GM19035 (cell line): ENCODE measurements around the gene CLSTN1.
"Not testable (repeated sequence)": the region's sequence is repeated elsewhere in the genome, so short reads cannot be mapped to it uniquely, and the experiment has no call there.

Source experiments
- ATAC-seq: cut with Tn5 transposase; IDR thresholded peaks from one replicate; pipeline ENCODE4 v1.9.1; 2021; ENCODE audit not compliant: unreplicated experiment

The CLSTN1 gene

DNA sequence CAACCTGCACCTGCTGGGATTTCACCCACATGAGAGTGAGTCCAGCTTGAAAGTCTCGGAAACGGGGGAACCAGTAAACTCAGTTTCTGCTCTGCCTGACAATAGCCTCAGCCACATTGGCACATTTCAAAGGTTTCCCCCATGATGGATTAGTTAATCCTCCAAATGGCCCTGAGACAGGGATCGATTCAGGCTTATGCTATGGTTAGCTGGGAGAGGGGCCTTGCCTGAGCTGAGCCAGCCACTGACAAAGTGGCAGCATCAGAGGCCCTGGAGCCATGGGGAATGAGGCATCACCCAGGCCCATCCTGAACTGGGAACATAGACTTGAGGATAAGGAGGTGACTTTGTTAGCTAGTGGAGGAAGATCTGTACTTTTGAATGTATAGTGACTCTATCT is 2.9 kb upstream of the CLSTN1 start:
- no peak for ATAC-seq

DNA sequence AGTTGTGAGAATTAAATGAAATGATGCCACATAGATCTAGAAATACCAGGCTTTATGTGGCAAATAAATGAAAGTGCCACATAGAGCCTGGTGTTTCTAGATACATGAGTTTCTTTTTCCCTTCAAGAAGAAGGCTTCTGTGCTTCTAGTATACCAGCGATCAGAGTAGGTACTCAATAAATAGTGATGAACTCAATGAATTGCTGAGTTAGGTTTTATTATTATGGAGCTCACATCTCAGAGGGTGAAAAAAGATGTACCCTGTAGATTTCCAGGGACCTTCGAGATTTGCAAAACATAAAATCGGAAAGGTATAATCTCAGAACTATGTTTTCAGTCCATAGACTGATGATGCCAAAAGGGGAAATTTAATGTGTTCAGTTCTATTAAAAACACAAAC is 2.3 kb upstream of the CLSTN1 start:
- no peak for ATAC-seq

DNA sequence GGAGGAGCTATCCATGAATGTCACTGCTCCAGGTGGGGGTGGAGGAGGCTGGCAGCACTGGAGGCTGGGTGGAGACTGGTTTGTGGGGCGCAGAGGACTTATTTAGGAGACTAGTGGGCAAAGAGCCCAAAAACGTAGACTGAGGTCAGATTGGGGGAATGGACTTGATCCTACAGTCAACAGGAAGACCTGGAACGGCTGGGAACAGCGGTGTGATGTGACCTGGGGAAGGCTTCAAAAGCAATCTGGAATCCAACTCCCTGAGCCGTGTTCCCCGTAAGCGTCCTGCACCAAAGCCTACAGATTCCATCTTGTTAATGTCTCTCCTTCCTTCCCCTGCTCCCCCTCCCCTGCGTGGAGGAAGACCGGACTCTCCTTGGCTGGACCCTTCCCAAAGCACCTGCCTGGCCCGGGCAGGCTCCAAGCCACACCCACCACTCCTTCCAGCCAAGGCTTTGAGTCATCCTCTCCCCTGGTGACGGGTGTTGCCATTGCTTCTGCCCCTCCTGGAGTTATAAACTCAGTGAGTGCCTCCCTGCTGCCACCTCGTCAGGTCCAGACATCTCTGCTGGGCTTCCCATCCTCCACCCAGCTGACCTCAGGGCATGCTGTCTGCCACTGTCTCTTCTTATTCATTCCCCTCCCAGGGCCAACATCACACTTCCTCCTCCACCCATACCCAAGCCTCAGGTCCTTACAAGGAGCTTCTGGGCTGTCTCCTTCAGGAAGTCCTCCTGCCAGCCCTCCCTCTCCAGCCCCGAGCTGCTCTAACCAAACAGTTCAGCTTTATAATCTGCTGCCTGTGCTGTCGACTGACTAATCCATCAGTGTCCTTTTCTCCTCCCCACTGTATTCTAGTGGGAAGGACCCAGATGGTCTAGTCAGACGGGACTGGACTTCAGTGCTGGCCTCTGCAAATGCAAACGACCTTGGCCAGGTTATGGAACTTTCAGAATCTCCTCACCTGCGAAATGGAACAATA is 1.6 kb upstream of the CLSTN1 start:
- ATAC-seq = no peak

DNA sequence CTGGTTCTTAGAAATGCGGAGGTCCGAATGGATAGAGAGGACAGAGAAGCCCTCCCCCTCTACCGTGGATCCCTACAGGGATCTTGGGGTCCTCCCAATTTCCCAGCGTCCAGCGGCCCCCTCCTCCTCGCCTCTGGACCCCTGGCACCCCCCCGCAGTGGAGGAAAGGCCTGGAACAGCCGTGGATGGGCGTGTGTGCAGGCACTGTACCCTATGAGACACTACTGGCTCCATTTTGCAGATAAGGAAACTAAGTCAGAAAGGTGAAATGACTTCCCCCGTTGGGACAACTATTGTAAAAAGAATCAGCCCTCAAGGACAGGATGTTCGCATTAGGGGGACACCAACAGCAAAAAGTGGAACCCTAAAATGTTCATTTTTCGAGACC is 931 bp upstream of the CLSTN1 start:
- ATAC-seq = no peak

DNA sequence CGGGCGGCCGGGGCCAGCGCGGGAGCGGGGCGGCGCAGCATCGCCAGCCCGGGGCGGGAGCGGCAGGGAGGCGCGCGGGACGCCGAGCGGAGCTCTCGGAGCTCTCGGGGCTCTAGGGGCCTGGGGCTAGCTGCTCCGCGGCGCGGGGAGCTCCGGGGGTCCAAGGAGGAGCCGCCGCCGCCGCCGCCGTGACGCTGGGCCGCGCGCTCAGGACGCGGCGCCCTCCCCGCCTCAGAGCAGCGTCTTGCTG is 147 bp downstream of the CLSTN1 start:
- ATAC-seq = peak; percentile 27

DNA sequence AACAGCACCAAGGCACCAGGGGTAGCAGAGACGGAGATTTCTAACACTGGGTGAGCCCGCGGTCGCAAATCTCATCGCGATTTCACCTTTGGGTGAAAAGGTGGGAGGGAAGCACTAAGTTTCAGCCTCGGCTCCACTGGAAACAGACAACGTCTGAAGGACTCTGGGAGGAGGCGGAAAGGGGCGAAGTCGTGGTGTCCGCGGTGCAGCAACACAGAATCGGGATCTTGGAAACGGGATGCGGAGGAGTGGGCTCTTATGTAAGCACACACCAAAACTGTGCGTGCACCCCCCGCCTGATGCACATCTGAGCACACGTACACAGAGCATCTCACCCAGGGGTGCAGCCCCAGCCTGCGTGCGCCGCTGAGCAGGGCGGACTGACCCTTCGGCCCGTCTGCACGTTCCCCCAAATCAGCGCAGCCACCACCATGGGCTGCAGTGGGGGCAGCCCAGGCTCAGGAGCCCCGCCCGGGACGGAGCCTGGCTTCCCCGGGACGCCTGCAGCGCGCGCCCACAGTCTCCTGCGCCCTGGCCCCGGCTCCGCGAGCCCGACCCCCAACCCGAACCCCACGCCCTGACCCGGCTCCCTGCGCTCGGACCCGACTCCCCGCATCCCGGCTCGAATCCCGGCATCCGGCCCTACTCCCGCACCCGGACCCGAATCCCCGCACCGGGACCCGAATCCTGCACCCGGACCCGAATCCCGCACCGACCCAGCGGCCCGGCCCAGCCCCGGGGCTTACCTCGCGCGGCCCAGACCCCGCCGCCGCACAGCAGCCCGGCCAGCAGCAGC is 670 bp downstream of the CLSTN1 start:
- peak; percentile 11 for ATAC-seq

DNA sequence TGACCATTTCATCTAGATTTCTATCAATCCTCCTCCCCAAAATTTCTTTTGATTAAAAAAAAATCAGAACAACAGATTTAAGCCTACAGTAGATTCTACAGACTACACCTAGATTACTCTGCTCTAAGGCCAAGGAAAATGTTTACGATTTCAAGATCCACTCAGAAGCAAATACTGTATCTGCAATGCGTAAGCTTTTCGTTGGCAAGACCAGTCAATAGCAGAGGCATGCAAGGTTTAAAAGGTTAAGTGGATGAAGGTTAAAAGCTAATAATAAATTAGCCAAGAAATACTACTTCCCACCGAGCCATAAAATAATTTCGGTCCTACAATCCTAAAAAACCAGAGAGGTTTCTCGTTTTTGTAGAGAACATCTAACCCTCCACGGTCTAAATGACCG is 1.3 kb downstream of the CLSTN1 start:
- no peak for ATAC-seq

DNA sequence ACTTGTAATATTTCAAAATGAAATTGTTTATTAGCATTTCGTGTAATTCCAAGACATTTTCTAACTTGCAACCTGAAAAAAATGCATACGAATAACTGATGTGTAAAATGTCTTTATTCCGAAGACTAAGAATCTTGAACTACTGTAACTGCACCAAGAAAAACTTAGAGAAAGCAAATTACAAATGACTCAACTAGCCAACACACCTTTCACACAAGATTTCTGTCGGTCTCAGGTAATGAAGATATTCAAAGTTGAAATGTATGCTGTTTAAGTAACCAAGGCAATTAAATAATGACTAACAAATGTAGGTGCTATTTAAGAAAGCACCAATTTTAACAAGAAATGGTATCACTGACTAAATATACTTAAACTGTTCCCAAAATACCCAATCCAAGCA is 2.1 kb downstream of the CLSTN1 start:
- no peak for ATAC-seq

DNA sequence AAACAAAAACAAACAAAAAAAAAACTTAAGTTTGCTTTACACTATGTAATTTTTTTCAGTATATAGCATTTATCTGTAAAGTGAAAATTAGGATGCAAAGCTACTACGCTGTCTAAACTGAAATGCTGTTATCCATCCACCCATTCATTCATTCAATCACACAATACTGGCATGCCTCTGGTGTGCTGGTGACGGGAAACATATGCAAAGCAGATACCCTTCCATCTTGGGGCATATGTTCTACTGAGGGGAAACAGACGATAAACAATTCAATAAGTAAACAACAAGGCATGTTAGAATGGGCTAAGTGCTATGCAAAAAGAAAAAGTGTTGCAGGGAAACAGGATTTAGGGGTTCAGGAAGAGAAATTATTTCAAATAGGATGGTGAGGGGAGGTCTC is 3.2 kb downstream of the CLSTN1 start:
- ATAC-seq = no peak

DNA sequence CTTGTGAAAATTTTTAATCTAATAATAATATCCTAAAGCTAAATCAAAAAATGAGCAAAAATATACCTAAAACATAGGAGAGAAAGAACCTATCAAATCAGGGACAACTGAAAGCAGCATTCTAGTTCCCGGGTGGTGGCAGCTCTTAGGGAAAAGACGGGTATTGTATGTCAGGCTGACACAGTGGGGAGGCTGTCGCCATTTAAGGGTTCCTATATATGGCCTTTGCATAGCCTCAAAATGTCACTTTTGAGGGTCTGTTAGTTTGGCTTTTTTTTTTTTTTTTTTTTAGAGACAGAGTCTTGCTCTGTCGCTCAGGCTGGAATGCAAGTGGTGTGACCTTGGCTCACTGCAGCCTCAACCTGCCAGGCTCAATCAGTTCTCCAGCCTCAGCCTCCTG is 6.0 kb downstream of the CLSTN1 start:
- no peak for ATAC-seq

DNA sequence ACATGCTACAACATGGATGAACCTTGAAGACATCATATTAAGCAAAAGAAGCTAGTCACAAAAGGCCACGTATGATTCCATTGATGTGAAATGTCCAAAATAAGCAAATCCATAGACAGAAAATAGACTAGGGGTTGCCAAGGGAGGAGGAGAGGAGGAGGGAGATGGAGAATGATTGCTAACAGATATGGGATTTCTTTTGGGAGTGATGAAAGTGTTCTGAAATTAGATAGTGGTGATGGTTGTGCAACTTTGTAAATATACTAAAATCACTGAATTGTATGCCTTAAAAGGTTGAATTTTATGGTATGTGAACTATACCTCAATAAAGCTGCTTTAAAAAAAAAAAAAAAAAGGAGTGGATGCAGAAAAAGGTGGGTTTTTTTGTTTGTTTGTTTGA is 7.6 kb downstream of the CLSTN1 start:
- no peak for ATAC-seq

DNA sequence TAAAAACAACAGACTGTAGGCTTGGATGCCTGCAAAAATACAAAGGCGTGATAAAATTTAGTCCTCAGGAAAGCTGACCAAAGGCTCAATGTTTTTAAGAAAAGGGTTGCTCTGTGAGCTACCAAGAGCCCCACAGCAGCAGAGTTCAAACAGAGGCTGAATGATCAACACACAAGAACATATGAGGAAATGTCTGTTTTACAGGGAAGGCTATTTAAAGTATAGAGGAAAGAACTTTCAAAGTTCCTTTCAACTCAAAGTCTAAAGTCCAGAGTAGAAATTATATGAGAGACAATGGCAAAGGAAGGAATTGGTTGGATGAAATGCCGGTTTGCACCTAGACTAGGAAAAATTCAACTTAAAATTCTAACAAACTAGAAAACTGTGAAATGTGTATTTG is 8.6 kb downstream of the CLSTN1 start:
- no peak for ATAC-seq

DNA sequence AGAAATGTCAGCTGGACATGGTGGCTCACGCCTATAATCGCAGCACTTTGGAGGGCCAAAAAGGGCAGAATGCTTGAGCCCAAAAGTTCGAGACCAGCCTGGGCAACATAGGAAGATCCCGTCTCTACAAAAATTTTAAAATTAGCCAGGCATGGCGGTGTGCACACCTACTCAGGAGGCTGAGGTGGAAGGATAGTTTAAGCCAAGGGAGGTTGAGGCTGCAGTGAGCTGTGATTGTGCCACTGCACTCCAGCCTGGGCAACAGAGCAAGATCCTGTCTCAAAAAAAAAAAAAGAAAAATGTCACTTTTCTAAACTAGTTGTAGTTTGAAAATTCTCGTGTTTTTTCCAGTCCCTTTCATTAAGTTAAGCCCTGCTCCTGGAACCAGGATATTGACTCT is 9.1 kb downstream of the CLSTN1 start:
- ATAC-seq = no peak

DNA sequence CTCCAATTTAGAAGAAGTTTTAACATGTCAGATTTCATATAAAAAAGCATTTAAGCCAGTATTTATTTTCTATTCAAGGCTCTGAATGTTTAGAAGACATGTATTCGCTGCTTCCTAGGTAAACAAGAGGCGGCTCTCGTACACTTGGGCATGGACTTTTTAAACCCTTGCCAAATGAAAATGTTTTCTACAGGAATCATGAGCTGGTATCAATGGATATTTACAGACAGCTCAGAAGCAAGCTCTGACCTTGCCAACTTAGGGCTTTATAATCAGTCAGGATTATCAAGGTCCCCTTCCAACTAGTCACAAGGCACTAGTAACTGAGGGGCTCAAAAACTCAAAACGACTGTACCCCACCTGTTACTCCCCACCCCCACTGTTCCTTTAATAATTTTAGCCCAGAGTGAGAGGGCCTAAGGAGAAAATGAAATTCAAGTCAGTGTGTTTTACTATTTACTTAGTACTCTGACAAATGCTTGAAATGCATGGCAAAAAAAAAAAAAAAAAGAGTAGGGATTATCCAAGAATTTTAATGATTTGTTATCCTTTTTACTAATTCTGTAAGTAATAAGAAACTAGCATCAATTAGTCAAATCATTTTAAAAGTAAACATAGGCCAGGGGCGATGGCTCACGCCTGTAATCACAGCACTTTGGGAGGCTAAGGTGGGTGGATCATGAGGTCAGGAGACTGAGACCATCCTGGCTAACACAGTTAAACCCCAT is 12.4 kb downstream of the CLSTN1 start:
- no peak for ATAC-seq

DNA sequence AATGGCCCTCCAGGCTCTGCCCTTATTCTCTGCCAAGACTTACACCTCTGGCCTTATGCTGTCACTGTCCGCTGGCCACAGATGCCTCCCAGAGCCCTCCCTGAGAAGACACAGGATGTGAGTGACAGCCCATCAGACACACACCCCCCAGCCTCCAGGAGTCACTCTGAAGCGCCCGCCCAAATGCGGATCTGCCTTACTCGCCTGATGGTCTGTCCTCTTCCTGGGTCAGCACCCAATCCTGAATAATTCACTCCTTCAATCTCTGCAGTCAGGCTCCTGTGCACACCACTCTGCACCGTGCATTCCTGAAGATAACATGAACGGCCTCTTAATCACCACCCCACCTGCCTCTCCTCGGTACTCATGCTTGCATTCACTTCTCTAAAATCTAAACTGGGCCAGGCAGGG is 14.7 kb downstream of the CLSTN1 start:
- no peak for ATAC-seq

DNA sequence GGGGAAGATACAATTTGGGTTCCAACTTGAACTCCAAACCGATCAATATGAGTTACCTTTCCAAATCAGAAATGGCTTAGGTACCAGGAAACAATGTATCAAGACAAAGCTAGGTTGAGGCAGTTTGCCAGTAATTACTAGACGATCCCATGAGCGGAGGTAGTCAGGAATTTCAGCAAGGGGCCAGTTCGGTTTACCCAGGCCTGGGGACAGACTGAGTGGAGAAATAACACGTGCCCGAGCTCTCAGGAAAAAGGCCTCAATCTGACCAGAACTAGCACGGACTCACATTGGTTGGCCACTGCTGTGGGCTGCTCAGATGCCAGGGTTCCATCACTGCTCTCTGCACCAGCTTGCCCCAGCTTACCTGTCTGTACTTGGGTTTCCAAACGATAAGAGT is 15.3 kb downstream of the CLSTN1 start:
- ATAC-seq = no peak

DNA sequence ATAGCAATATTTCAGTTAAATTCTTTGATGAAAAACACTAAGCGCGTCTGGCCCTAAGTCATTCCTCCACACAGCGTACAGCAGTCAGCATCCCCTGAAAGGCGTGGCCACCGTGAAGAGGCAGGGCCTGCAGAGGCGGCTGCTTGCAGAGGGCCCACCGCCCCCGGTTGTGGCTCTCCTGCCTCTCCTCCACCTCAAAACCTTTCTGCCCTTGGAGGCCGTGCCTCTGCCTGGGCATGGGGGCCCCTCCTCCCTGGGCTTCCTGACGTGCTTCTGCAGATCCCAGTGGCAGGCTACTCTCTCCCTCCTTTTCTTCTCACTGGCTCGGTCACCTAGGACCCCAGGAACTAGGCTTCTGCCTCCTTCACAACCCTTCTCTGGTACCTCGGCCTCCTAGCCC is 16.2 kb downstream of the CLSTN1 start:
- no peak for ATAC-seq

DNA sequence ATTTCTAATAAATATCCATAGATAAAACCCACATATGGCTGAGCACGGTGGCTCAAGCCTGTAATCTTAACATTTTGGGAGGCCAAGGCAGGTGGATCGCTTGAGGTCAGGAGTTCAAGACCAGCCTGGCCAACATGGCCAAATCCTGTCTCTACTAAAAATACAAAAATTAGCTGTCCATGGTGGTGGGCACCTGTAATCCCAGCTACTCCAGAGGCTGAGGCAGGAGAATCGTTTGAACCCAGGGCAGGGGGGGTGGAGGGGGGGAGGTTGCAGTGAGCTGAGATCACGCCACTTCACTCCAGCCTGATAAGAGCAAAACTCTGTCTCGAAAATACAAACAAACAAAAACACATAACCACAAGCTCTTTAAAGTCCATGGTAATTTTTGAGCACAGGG is 17.8 kb downstream of the CLSTN1 start:
- ATAC-seq = not testable (repeated sequence)

DNA sequence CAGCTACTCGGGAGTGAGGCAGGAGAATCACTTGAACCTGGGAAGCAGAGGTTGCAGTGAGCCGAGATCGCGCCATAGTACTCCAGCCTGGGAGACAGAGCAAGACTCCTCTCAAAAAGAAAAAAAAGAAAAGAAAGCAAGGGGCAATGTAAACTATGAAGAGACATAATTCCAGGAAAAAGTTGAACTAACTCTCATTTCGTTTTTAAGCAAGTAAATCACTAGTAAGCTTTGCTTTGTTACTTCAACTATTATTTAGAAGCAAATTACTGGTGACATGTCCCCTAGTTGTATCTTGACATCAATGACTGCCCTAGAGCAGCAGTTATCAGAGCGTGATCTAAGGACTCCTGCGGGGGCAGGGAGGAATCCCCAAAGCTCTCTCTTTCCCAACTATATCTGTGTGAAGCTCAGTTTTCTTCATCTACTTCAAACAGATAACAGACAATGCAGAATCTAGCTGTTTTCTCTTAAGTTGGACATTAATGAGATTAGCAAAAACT is 18.7 kb downstream of the CLSTN1 start:
- no peak for ATAC-seq

DNA sequence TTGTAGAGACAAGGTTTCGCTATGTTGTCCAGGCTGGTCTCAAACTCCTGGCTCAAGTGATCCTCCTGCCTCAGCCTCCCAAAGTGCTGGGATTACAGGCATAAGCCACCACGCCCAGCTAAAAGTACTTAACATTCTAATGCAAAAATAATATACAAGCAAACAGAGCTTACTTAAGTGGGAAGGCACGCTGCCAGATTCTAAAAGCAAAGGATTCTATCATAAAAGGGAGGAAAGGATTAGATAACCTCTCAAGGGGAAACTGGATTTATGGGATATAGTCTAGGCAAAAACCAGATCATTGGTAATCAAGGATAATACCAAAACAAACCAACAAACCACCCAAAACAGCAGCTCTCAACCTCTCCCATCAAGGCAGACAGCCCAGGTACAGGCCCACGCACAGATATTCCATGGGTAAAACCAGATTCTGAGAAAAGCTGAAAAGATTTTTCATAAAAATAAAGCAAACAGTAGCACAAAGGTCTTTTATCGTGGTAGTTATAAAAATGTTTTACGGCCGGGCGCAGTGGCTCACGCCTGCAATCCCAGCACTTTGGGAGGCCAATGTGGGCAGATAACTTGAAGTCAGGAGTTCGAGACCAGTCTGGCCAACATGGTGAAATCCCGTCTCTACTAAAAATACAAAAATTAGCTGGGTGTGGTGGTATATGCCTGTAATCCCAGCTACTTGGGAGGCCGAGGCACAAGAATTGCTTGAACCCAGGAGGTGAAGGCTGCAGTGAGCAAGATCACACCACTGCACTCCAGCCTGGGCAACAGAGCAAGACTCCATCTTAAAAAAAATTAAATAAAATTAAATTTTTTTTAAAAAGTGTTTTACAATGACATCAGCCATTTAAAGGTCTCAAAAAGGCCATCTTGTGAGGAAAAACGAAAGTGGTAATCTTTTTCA is 20.5 kb downstream of the CLSTN1 start:
- ATAC-seq = not testable (repeated sequence)

DNA sequence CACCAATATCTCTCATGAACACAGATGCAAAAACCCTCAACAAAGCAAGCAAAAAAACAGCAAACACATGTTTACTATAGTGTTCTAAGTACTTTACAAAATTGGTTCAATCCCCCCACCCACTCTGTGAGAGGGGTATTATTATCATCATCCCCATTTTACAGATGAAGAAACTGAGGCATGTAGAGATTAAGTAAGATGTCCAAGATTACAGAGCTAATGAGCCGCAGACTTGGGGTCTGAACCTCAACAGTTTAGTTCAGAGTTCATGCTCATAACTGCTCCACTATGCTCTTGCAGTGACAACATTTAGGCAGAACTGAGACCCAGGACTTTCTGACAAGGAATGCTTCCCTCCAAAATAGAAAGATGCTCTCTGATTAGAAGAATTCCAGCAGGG is 21.9 kb downstream of the CLSTN1 start:
- no peak for ATAC-seq
